Sigmoid colon (tissue), 7 donors: ENCODE data around the gene ITGB1. TPM values are rescaled to one million over a fixed set of nuclear protein-coding genes. Genes with fewer than 3 reads are reported as not detected.

Experiments used
- DNase-seq: peaks from one replicate; pipeline ENCODE4 v3.0.0-alpha.2; 2019
- H3K27ac ChIP-seq, 4 donors: fragments of 200-600 bp; sonication (generic); one replicate each; pipeline ENCODE4 v1.5.1; 2016 to 2019; ENCODE audit warnings: mild to moderate bottlenecking in 1 of 4
- H3K27me3 ChIP-seq, 3 donors: fragments of 200-600 bp; sonication (generic); one replicate each; pipeline ENCODE4 v1.5.1; 2019; ENCODE audit warnings: mild to moderate bottlenecking in 1 of 3
- H3K36me3 ChIP-seq, 4 donors: fragments of 200-600 bp; sonication (generic); one replicate each; pipeline ENCODE4 v1.5.1; 2016 to 2019
- H3K4me1 ChIP-seq, 4 donors: fragments of 200-600 bp; sonication (generic); one replicate each; pipeline ENCODE4 v1.5.1; 2017 to 2019
- H3K4me3 ChIP-seq, 4 donors: fragments of 200-600 bp; sonication (generic); one replicate each; pipeline ENCODE4 v1.5.1; 2017 to 2019; ENCODE audit warnings: mild to moderate bottlenecking in 2 of 4, moderate library complexity in 1 of 4
- H3K9me3 ChIP-seq, 4 donors: fragments of 200-600 bp in 3 of 4; sonication (generic) in 3 of 4; one replicate each; pipeline versions ENCODE4 v1.5.1 to v1.6.1; 2013 to 2019
- CTCF ChIP-seq, 4 experiments: fragments of 450-650 bp in 3 of 4; fragments of 200-600 bp in 1 of 4; IDR thresholded peaks; one replicate each; pipeline ENCODE4 v1.5.1; 2016 to 2019; ENCODE audit warnings: antibody characterized with exemption in 4 of 4, mild to moderate bottlenecking in 3 of 4, moderate library complexity in 2 of 4
- EP300 ChIP-seq, 4 donors: sonication (generic); formaldehyde crosslinking; IDR thresholded peaks; one replicate each; pipeline ENCODE4 v1.6.1; 2017; ENCODE audit warnings: antibody characterized with exemption in 4 of 4
- POLR2A ChIP-seq, 2 donors: fragments of 450-650 bp; IDR thresholded peaks; one replicate each; pipeline ENCODE4 v1.6.1; 2016; ENCODE audit warnings: antibody characterized with exemption in 2 of 2, mild to moderate bottlenecking in 2 of 2, moderate library complexity in 2 of 2
- POLR2AphosphoS5 ChIP-seq, 4 donors: sonication (generic); formaldehyde crosslinking; IDR thresholded peaks; one replicate each; pipeline ENCODE4 v1.6.1; 2017; ENCODE audit warnings: antibody characterized with exemption in 4 of 4
- WGBS, 2 donors: extraction: QIAGEN DNeasy Blood & Tissue Kit; methylation state at CpG; one replicate each; pipeline ENCODE4 v1.1.7; 2013; 5-methylcytosine and 5-hydroxymethylcytosine counted together
- intact Hi-C: fragments of 100-400 bp; cut with DNase I; formaldehyde crosslinking; loops from one replicate; pipeline ENCODE4 v1.15.1; 2023
- polyA plus RNA-seq, 3 donors: library from polyadenylated mRNA; stranded (reverse); fragments of 200-250 nt; gene quantifications; one replicate each; pipeline ENCODE4 v1.2.3, GENCODE V29; 2013
- total RNA-seq, 4 donors: library from RNA; depleted of rRNA; stranded (reverse); fragments of >200 nt; gene quantifications; one replicate each; pipeline ENCODE4 v1.1.0, GENCODE V29; 2016
- donor health status: healthy with polysubstance abuse.
- donor health status: Bipolar disorder and iron deficiency.
- donor health status: healthy.

ITGB1 gene
- total and polyA plus RNA-seq, 7 donors: 43.8 to 1,360 (median 588) TPM

GRCh38 chr10:32959006-32959920 is 1.2 kb upstream of the ITGB1 start:
- no peaks in the 10 kb centered on the region for H3K27me3 ChIP-seq
- H3K9me3 ChIP-seq: no peaks in the 10 kb centered on the region
- DNase-seq: no peak
- intact Hi-C loops: loop anchor here (10.0 kb wide), 1 partner anchor 904 kb away; the partner anchor contains the start of gene KIF5B
- H3K4me3 ChIP-seq: peak overlapping the region; percentile 63 to 97 (median 86)
- H3K4me1 ChIP-seq: peaks cover 0 to 72% (median 57%) of the 10 kb centered on the region in 4 donors
- no peaks in the 10 kb centered on the region for H3K36me3 ChIP-seq
- WGBS, 2 donors: 10 to 34% methylated on average over 10 of the region's 10 CpGs
- no peak for TF ChIP-seq CTCF (IDR thresholded peaks at IDR 0.05)
- no peak for TF ChIP-seq POLR2A (IDR thresholded peaks at IDR 0.05)
- TF ChIP-seq POLR2AphosphoS5 (IDR thresholded peaks at IDR 0.05): no peak
- no peak for TF ChIP-seq EP300 (IDR thresholded peaks at IDR 0.05)
- peak overlapping the region; percentile 94 to 99 (median 98) for H3K27ac ChIP-seq

DNA sequence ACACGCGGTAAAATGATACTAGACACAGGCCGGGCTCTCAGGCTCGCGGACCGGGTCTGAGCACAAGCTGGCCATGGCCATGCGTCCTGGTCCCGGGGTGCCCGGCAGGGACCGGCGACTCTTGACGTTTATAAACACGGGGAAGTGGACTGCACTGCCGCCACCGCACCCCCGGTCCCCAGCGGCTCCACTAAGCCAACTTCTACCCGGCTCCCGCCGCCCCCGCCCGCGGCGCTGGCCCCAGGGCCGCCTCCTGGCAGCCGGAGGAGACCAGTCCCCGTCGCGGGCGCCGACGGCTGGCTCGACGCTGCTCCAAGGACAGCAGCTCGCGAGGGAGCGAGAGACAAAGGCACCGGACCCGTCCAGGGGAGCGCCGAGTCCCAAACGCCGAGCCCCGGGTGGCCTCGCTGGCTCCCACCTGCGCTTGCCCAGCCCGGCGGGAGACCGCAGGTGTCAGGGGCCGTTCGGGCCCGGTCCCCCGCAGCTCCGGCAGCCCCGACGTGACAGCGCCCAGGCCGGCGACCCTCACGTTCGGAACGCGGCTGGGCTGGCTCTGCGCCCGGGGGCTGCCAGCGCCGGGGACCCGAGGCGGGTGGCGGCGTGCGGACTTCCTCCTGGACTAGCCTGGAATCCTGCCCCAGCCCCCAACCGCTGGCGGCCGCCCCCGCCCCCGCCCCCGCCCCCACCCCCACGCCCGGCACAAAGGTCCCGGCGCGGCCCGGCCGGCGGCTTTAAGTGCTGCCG is 517 bp downstream of the ITGB1 start:
- Histone ChIP-seq H3K4me1 (peaks cover 0 to 76% (median 66%) of the 10 kb centered on the region in 4 donors), H3K36me3 (no peaks in the 10 kb centered on the region), H3K27me3 (no peaks in the 10 kb centered on the region), H3K27ac (peak overlapping the region; percentile 94 to 99 (median 98)), H3K4me3 (peak overlapping the region; percentile 63 to 97 (median 86)), H3K9me3 (no peaks in the 10 kb centered on the region)
- intact Hi-C loops: loop anchor here (1.0 to 10.0 kb wide), 2 partner anchors 48 to 903 kb away; partner anchors contain the start of gene KIF5B
- peak; percentile 77 for DNase-seq
- peak in 1 of 4 donors; percentile 23 for TF ChIP-seq POLR2AphosphoS5 (IDR thresholded peaks at IDR 0.05)
- no peak for TF ChIP-seq CTCF (IDR thresholded peaks at IDR 0.05)
- no peak for TF ChIP-seq EP300 (IDR thresholded peaks at IDR 0.05)
- no peak for TF ChIP-seq POLR2A (IDR thresholded peaks at IDR 0.05)
- 0 to 1% methylated on average over 87 of the region's 87 CpGs for WGBS, 2 donors

DNA sequence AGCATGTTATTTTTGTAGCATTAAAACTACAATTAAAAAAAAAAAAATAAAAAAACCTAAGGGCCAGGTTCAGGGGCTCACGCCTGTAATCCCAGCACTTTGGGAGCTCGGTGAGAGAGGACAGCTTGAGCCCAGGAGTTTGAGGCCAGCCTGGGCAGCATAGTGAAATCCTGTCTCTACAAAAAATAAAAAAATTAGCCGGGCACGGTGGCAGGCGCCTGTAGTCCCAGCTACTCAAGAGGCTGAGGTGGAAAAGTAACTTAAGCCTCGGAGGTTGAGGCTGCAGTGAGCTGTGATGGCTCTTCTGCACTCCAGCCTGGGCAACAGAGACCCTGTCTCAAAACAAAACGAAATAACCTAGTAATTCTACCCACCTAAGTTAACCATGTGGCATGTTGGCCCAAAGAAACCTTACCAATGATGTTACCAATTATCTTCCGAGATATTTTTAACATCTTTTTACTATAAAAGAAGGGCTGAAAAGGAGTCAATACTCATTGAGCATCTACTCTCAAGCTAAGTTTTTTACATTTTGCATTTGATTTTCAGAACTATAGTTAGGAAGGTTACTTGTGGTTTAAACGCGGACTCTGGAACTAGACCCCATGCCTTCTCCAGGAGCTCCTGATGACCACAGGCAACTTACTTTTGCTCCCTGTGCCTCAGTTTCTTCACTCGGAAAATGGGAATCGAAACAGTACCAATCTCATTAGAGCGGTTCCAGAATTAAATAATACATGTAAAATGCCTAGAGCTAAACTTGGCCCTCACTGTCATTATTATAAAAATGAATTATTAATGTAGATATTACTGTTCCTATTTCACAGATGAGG is 1.4 kb downstream of the ITGB1 start:
- H3K4me3 ChIP-seq: peak overlapping the region; percentile 63 to 97 (median 86)
- no peaks in the 10 kb centered on the region for H3K36me3 ChIP-seq
- WGBS, 2 donors: 11 to 48% methylated on average over 13 of the region's 13 CpGs
- intact Hi-C loops: loop anchor here (10.0 kb wide), 1 partner anchor 902 kb away; the partner anchor contains the start of gene KIF5B
- H3K27me3 ChIP-seq: no peaks in the 10 kb centered on the region
- TF ChIP-seq POLR2A (IDR thresholded peaks at IDR 0.05) (no peak), EP300 (IDR thresholded peaks at IDR 0.05) (no peak), CTCF (IDR thresholded peaks at IDR 0.05) (no peak), POLR2AphosphoS5 (IDR thresholded peaks at IDR 0.05) (peak in 1 of 4 donors; percentile 22)
- DNase-seq: no peak
- H3K27ac ChIP-seq: peak overlapping the region; percentile 94 to 99 (median 98)
- H3K9me3 ChIP-seq: no peaks in the 10 kb centered on the region
- H3K4me1 ChIP-seq: peaks cover 0 to 76% (median 65%) of the 10 kb centered on the region in 4 donors

- H3K4me1 ChIP-seq: peaks cover 0 to 76% (median 67%) of the 10 kb centered on the region in 4 donors
- no peaks in the 10 kb centered on the region for H3K36me3 ChIP-seq
- H3K27me3 ChIP-seq: no peaks in the 10 kb centered on the region
- peak overlapping the region; percentile 94 to 99 (median 98) for H3K27ac ChIP-seq
- no peaks in the 10 kb centered on the region for H3K9me3 ChIP-seq
- intact Hi-C loops: loop anchor here (10.0 kb wide), 1 partner anchor 901 kb away; the partner anchor contains the start of gene KIF5B
- no peak for TF ChIP-seq POLR2AphosphoS5 (IDR thresholded peaks at IDR 0.05)
- TF ChIP-seq CTCF (IDR thresholded peaks at IDR 0.05): no peak
- no peak for TF ChIP-seq EP300 (IDR thresholded peaks at IDR 0.05)
- no peak for TF ChIP-seq POLR2A (IDR thresholded peaks at IDR 0.05)
- peak overlapping the region; percentile 63 to 97 (median 86) for H3K4me3 ChIP-seq
- DNase-seq: no peak
- WGBS, 2 donors: 7 to 29% methylated on average over 1 of the region's 1 CpG
These were observed 2.2 kb downstream of the ITGB1 start for GRCh38 chr10:32955790-32956189.
